GM12872 (cell line): ENCODE results near the gene PYCR2.

Experiments
- CTCF ChIP-seq: IDR thresholded peaks from 3 replicates; pipeline ENCODE4 v1.5.1; 2011; ENCODE audit warnings: low read depth, mild to moderate bottlenecking, low read length, moderate library complexity; ENCODE audit not compliant: insufficient read depth

PYCR2 gene

GRCh38 chr1:225911191-225912130 lies 12.6 kb downstream of the PYCR2 start:
- peak; percentile 87 for TF ChIP-seq CTCF

- TF ChIP-seq CTCF: no peak
Observed at GRCh38 chr1:225909477-225909876, 14.6 kb downstream of the PYCR2 start.

GRCh38 chr1:225908773-225909172 lies 15.3 kb downstream of the PYCR2 start:
- TF ChIP-seq CTCF: no peak

GRCh38 chr1:225908013-225908640 lies 15.9 kb downstream of the PYCR2 start:
- TF ChIP-seq CTCF: no peak

- no peak for TF ChIP-seq CTCF
Observed at GRCh38 chr1:225907341-225907740, 16.7 kb downstream of the PYCR2 start.

- no peak for TF ChIP-seq CTCF
Observed at GRCh38 chr1:225906467-225906866, 17.6 kb downstream of the PYCR2 start.

GRCh38 chr1:225903623-225904022 lies 20.4 kb downstream of the PYCR2 start:
- no peak for TF ChIP-seq CTCF
